K562 (cell line): ENCODE data around the gene JUNB. TPM values are rescaled to one million over a fixed set of nuclear protein-coding genes. Genes with fewer than 3 reads are reported as not detected.

Source experiments
- CBFA2T3 ChIP-seq: fragments of 450-650 bp; IDR thresholded peaks from 2 replicates; pipeline ENCODE4 v1.6.1; 2017
- CGGBP1 ChIP-seq: fragments of 250-450 bp; sonication (Bioruptor Pico); IDR thresholded peaks from 2 replicates; pipeline ENCODE4 v1.9.0; 2021; ENCODE audit warnings: mild to moderate bottlenecking
- COPS2 ChIP-seq: fragments of 450-650 bp; conservative IDR thresholded peaks from 2 replicates; pipeline ENCODE4 v1.6.1; 2016; ENCODE audit warnings: mild to moderate bottlenecking, moderate library complexity
- CREB5 ChIP-seq: fragments of 250-450 bp; sonication (Bioruptor Pico); IDR thresholded peaks from 2 replicates; pipeline ENCODE4 v1.5.0; 2020; ENCODE audit warnings: mild to moderate bottlenecking
- ETV6 ChIP-seq, 3 experiments: fragments of 150-350 bp in 1 of 3; sonication (generic) in 1 of 3; formaldehyde crosslinking in 1 of 3; IDR thresholded peaks; 2 replicates each; pipeline versions ENCODE4 v1.6.1 to v1.8.0; 2014 to 2022; ENCODE audit warnings: borderline replicate concordance in 2 of 3, low read depth in 2 of 3, antibody characterized with exemption in 1 of 3, low read length in 1 of 3, mild to moderate bottlenecking in 1 of 3, missing genetic modification reagents in 1 of 3
- HDAC8 ChIP-seq: fragments of 450-650 bp; IDR thresholded peaks from 2 replicates; pipeline ENCODE4 v1.6.1; 2016; ENCODE audit warnings: mild to moderate bottlenecking, missing genetic modification characterization, moderate library complexity, missing compliant biosample characterization
- ID3 ChIP-seq, 2 experiments: fragments of 250-450 bp in 1 of 2; fragments of 450-650 bp in 1 of 2; sonication (Bioruptor Pico) in 1 of 2; IDR thresholded peaks; 2 replicates each; pipeline versions ENCODE4 v1.6.1 to v1.8.0; 2016 to 2021; ENCODE audit warnings: mild to moderate bottlenecking in 2 of 2, moderate library complexity in 2 of 2, missing compliant biosample characterization in 1 of 2, missing genetic modification characterization in 1 of 2
- KLF10 ChIP-seq: fragments of 250-450 bp; sonication (Bioruptor Pico); IDR thresholded peaks from 2 replicates; pipeline ENCODE4 v1.6.1; 2021; ENCODE audit warnings: matching md5 sums
- KLF6 ChIP-seq: fragments of 250-450 bp; sonication (Bioruptor Pico); IDR thresholded peaks from 2 replicates; pipeline ENCODE4 v1.4.0; 2020; ENCODE audit warnings: mild to moderate bottlenecking, moderate library complexity, borderline replicate concordance
- NCOA1 ChIP-seq: fragments of 450-650 bp; IDR thresholded peaks from 2 replicates; pipeline ENCODE4 v1.6.1; 2016; ENCODE audit warnings: low read depth
- NCOA2 ChIP-seq, 2 experiments: fragments of 450-650 bp; IDR thresholded peaks; 2 replicates each; pipeline ENCODE4 v1.6.1; 2018; ENCODE audit warnings: mild to moderate bottlenecking in 2 of 2, moderate library complexity in 1 of 2; ENCODE audit not compliant: partially characterized antibody in 2 of 2
- SFPQ ChIP-seq: fragments of 200-400 bp; formaldehyde crosslinking; IDR thresholded peaks from 2 replicates; pipeline ENCODE4 v1.6.1; 2017; ENCODE audit warnings: mild to moderate bottlenecking, low read depth, low read length, moderate library complexity
- TAL1 ChIP-seq: fragments of 450-650 bp; IDR thresholded peaks from 2 replicates; pipeline ENCODE4 v1.6.1; 2016; ENCODE audit warnings: mild to moderate bottlenecking
- TGIF2 ChIP-seq: sonication (generic); formaldehyde crosslinking; IDR thresholded peaks from 2 replicates; pipeline ENCODE4 v1.8.1; 2022; ENCODE audit warnings: mild to moderate bottlenecking, missing genetic modification reagents, moderate library complexity
- ZBTB12 ChIP-seq: fragments of 250-450 bp; sonication (Bioruptor Pico); IDR thresholded peaks from 2 replicates; pipeline ENCODE4 v1.4.0; 2020
- ZNF512 ChIP-seq: IDR thresholded peaks from 2 replicates; pipeline ENCODE4 v1.6.1; 2016; ENCODE audit warnings: missing genetic modification characterization, missing compliant biosample characterization
- polyA plus RNA-seq, 8 experiments: library from polyadenylated mRNA; depleted of rRNA in 4 of 8; stranded (reverse) in 5 of 8; unstranded in 3 of 8; fragments of >200 nt; fragmentation: Nextera tagmentation in 2 of 8; fragmentation: Illumina TruSeq in 1 of 8; extraction: Ambion mirVana in 2 of 8; extraction: Trizol in 1 of 8; gene quantifications; 2 replicates each; pipeline versions ENCODE4 v1.2.1 to v1.2.3, GENCODE V29; 2011 to 2014; ENCODE audit warnings: inconsistent platforms in 1 of 8, missing spikeins in 1 of 8
- total RNA-seq, 7 experiments: library from RNA; depleted of rRNA in 6 of 7; stranded (reverse); fragments of >200 nt in 6 of 7; fragmentation: Illumina TruSeq in 2 of 7; extraction: Trizol in 2 of 7; gene quantifications; 2 replicates each; pipeline versions ENCODE4 v1.2.1 to v1.2.3, GENCODE V29; 2011 to 2021; ENCODE audit warnings: low replicate concordance in 1 of 7

The JUNB gene
- total and polyA plus RNA-seq, 9 of the 15 experiments (the other 6 are each of a cell fraction or from before 2014, with no cell fraction given), result 0.23 to 88.1 (median 13.1) TPM

- no peak for TF ChIP-seq SFPQ
- TF ChIP-seq CREB5, result no peak
- no peak for TF ChIP-seq CGGBP1
- no peak for TF ChIP-seq TAL1
- TF ChIP-seq CBFA2T3, result 0 out of 2 replicates have a peak, but pooled peaks have one; percentile 13
- no peak for TF ChIP-seq NCOA1
- TF ChIP-seq ETV6 (IDR thresholded peaks at IDR 0.05; ENCODE audit: borderline replicate concordance in 1 of 2, low read depth in 2 of 2, low read length in 1 of 2), result no peak
- no peak for TF ChIP-seq ETV6 (CRISPR knock-in tag; IDR thresholded peaks at IDR 0.05; ENCODE audit: borderline replicate concordance)
- TF ChIP-seq COPS2, result no peak
- TF ChIP-seq ZBTB12, result no peak
- no peak for TF ChIP-seq ZNF512 (tag)
- no peak for TF ChIP-seq ID3 (CRISPR knock-in tag; IDR thresholded peaks at IDR 0.05)
- TF ChIP-seq ID3 (tag; IDR thresholded peaks at IDR 0.05), result no peak
- TF ChIP-seq KLF6 (CRISPR knock-in tag), result no peak
- TF ChIP-seq TGIF2, result no peak
- TF ChIP-seq KLF10 (CRISPR knock-in tag), result no peak
- no peak for TF ChIP-seq NCOA2 (IDR thresholded peaks at IDR 0.05; ENCODE audit: partially characterized antibody in 2 of 2)
- TF ChIP-seq HDAC8 (tag), result no peak
Measured at GRCh38 chr19:12837225-12837624, 45.9 kb downstream of the JUNB start (continued).
